Measurements from ENCODE around the gene PPP1R37. TPM values are rescaled to one million over a fixed set of nuclear protein-coding genes. Genes with fewer than 3 reads are reported as not detected.

PPP1R37 gene
- total RNA-seq, 1 experiment from 2014 or later: 46.4 TPM

DNA sequence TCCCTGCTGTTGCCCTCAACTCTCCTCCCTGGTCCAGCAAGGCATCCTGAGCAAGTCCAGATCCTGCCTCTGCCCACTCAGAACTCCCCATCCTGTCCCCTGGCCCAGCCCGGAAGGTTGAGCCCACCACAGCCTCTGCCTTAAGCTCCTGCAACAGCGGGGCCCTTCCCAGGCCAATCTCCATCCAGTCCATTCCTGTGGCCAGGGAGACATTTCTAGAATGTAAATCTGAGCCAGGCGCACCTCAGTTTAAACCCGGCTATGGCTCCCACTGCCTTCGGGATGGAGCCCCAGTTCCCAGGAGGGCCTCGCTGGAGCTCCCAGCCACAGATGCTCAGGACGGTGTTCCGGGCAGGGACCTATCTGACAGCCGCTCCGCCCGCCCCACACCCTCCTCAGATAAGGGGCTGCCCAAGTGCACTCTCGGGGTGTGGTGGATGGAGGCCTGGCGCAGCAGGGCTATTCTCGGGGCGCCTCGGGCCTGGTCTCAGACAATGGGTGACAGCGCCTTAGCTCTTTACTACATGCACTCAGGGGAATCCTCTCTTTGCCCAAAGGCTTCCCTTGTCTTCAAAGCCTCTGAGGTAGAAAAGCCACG, 79.7 kb downstream of the PPP1R37 start:
- POLR2A ChIA-PET (ENCODE audit: unreplicated experiment): no interaction called here
- no TSS peak for BruUV-seq (replicated peaks)

GRCh38 chr19:45173816-45174215, 80.8 kb downstream of the PPP1R37 start:
- ChIA-PET CTCF (no interaction called here), POLR2A (ENCODE audit: unreplicated experiment) (no interaction called here)
- Histone ChIP-seq H2AFZ (ENCODE audit: low read length) (no peak overlapping the region), H3K4me3 (ENCODE audit: low read length) (no peak overlapping the region), H3K27me3 (ENCODE audit: low read length) (no peaks in the 10 kb centered on the region), H3K9me3 (ENCODE audit: low read length) (no peaks in the 10 kb centered on the region), H3K9ac (ENCODE audit: low read length) (no peak overlapping the region), H3K4me2 (ENCODE audit: low read length) (no peak overlapping the region), H3K79me2 (ENCODE audit: low read length) (peaks cover under 1% of the 10 kb centered on the region), H3K9me2 (replicated peaks; ENCODE audit: low read length) (no peaks in the 10 kb centered on the region), H3K27ac (ENCODE audit: low read length) (no peak overlapping the region), H4K20me1 (ENCODE audit: low read length) (no peaks in the 10 kb centered on the region), H3K4me1 (ENCODE audit: insufficient read depth, low read length) (no peaks in the 10 kb centered on the region), H3K36me3 (ENCODE audit: low read depth, low read length) (no peaks in the 10 kb centered on the region), H3F3A (ENCODE audit: low read length, unreplicated experiment) (no peaks in the 10 kb centered on the region)
- BruUV-seq (replicated peaks): no TSS peak
- DNase-seq (no peak), ATAC-seq (no peak)
- intact Hi-C loops (cut with micrococcal nuclease): no loop called here
- no peak for TF ChIP-seq EZH2 (IDR thresholded peaks at IDR 0.05; ENCODE audit: low read length, unreplicated experiment)
- TF ChIP-seq, protein P1, sequence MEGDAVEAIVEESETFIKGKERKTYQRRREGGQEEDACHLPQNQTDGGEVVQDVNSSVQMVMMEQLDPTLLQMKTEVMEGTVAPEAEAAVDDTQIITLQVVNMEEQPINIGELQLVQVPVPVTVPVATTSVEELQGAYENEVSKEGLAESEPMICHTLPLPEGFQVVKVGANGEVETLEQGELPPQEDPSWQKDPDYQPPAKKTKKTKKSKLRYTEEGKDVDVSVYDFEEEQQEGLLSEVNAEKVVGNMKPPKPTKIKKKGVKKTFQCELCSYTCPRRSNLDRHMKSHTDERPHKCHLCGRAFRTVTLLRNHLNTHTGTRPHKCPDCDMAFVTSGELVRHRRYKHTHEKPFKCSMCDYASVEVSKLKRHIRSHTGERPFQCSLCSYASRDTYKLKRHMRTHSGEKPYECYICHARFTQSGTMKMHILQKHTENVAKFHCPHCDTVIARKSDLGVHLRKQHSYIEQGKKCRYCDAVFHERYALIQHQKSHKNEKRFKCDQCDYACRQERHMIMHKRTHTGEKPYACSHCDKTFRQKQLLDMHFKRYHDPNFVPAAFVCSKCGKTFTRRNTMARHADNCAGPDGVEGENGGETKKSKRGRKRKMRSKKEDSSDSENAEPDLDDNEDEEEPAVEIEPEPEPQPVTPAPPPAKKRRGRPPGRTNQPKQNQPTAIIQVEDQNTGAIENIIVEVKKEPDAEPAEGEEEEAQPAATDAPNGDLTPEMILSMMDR (conservative IDR thresholded peaks at IDR 0.05; ENCODE audit: low read depth, low read length): no peak
- TF ChIP-seq EZH2phosphoT487 (IDR thresholded peaks at IDR 0.05; ENCODE audit: borderline replicate concordance, low read length): no peak

More for the DNA sequence above, 79.7 kb downstream of the PPP1R37 start:
- H3K4me2 ChIP-seq (ENCODE audit: low read length): no peak overlapping the region
- H2AFZ ChIP-seq (ENCODE audit: low read length): no peak overlapping the region
- DNase-seq: no peak
- no peaks in the 10 kb centered on the region for H4K20me1 ChIP-seq (ENCODE audit: low read length)
- H3K36me3 ChIP-seq (ENCODE audit: low read depth, low read length): no peaks in the 10 kb centered on the region
- ATAC-seq: no peak
- CTCF ChIA-PET: no interaction called here
- no peaks in the 10 kb centered on the region for H3K27me3 ChIP-seq (ENCODE audit: low read length)
- no peaks in the 10 kb centered on the region for H3K9me3 ChIP-seq (ENCODE audit: low read length)
- H3F3A ChIP-seq (ENCODE audit: low read length, unreplicated experiment): no peaks in the 10 kb centered on the region
- no peak overlapping the region for H3K9ac ChIP-seq (ENCODE audit: low read length)
- H3K27ac ChIP-seq (ENCODE audit: low read length): no peak overlapping the region
- H3K79me2 ChIP-seq (ENCODE audit: low read length): no peaks in the 10 kb centered on the region; the same call in 1 of the 2 replicates
- no peak for TF ChIP-seq EZH2 (IDR thresholded peaks at IDR 0.05; ENCODE audit: low read length, unreplicated experiment)
- TF ChIP-seq, protein P1 (conservative IDR thresholded peaks at IDR 0.05; ENCODE audit: low read depth, low read length): no peak
- TF ChIP-seq EZH2phosphoT487 (IDR thresholded peaks at IDR 0.05; ENCODE audit: borderline replicate concordance, low read length): no peak
- no peaks in the 10 kb centered on the region for H3K4me1 ChIP-seq (ENCODE audit: insufficient read depth, low read length)
- H3K4me3 ChIP-seq (ENCODE audit: low read length): no peak overlapping the region
- intact Hi-C loops (cut with micrococcal nuclease): no loop called here
- no peaks in the 10 kb centered on the region for H3K9me2 ChIP-seq (replicated peaks; ENCODE audit: low read length)

DNA sequence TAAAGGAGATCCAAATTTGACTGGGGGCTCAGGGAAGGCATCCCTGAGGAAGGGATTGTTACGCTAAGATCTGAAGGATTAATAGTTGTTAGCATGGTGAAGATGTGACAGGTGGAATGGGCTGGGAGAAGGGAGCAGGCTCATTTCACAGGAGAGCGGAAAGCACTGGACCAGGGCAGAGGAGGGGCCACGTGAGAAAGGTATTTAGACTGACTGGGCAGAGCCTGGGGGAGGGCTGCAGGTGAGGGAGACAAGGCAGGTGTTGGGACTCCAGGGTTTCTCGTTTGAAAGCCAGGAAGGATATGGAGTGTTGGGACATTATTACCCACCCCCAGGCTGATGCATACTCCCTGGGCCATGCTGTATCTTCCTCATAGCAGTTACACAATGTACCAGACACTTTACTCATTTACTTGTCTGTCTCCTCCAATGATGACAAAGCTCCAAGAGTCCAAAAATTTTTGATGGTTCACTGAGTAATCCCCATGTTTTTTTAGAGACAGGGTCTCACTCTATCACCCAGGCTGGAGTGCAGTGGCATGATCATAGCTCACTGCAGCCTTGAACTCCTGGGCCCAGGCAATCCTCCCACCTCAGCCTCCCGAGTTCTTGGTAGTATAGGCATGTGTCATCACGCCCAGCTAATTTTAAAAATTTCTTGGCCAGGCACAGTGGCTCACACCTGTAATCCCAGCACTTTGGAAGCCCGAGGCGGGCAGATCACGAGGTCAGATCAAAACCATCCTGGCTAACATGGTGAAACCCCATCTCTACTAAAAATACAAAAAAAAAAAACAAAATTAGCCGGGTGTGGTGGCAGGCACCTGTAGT, 82.8 kb downstream of the PPP1R37 start:
- no peak for ATAC-seq
- intact Hi-C loops (cut with micrococcal nuclease): loop anchor here (5.0 kb wide), 1 partner anchor 83 kb away; the partner anchor contains the start of gene PPP1R37

More for the DNA sequence above, 82.8 kb downstream of the PPP1R37 start:
- no TSS peak for BruUV-seq (replicated peaks)
- Histone ChIP-seq H3K27me3 (ENCODE audit: low read length) (no peaks in the 10 kb centered on the region), H3F3A (ENCODE audit: low read length, unreplicated experiment) (no peaks in the 10 kb centered on the region), H2AFZ (ENCODE audit: low read length) (no peak overlapping the region), H4K20me1 (ENCODE audit: low read length) (no peaks in the 10 kb centered on the region), H3K27ac (ENCODE audit: low read length) (no peak overlapping the region), H3K79me2 (ENCODE audit: low read length) (peaks cover 20% of the 10 kb centered on the region), H3K4me2 (ENCODE audit: low read length) (no peak overlapping the region), H3K9me3 (ENCODE audit: low read length) (no peaks in the 10 kb centered on the region), H3K4me3 (ENCODE audit: low read length) (no peak overlapping the region), H3K9ac (ENCODE audit: low read length) (no peak overlapping the region), H3K36me3 (ENCODE audit: low read depth, low read length) (no peaks in the 10 kb centered on the region), H3K9me2 (replicated peaks; ENCODE audit: low read length) (no peaks in the 10 kb centered on the region), H3K4me1 (ENCODE audit: insufficient read depth, low read length) (peaks cover 6% of the 10 kb centered on the region; the same call in 1 of the 2 replicates)
- ChIA-PET POLR2A (ENCODE audit: unreplicated experiment) (no interaction called here), CTCF (no interaction called here)
- TF ChIP-seq EZH2phosphoT487 (IDR thresholded peaks at IDR 0.05; ENCODE audit: borderline replicate concordance, low read length) (no peak), EZH2 (IDR thresholded peaks at IDR 0.05; ENCODE audit: low read length, unreplicated experiment) (no peak)
- TF ChIP-seq, protein P1 (conservative IDR thresholded peaks at IDR 0.05; ENCODE audit: low read depth, low read length): no peak
- DNase-seq: no peak

Data from PC-3 (cell line).